H1 (cell line): ENCODE data around the gene L3MBTL1. TPM values are rescaled to one million over a fixed set of nuclear protein-coding genes. Genes with fewer than 3 reads are reported as not detected.

Experiments
- CTCF ChIA-PET: fragments of 300-600 bp; sonication (Branson Sonifier 250); formaldehyde crosslinking; loops from one replicate; lab custom pipeline; 2021; ENCODE audit not compliant: partially characterized antibody; lab: Charles Lee
- POLR2A ChIA-PET: fragments of 300-600 bp; sonication (Branson Sonifier 250); formaldehyde crosslinking; loops from one replicate; lab custom pipeline; 2021; ENCODE audit warnings: inconsistent platforms; ENCODE audit not compliant: partially characterized antibody; lab: Charles Lee
- DNase-seq, 2 experiments: peaks; one replicate each; pipeline versions ENCODE4 v3.0.0 to v3.0.0-alpha.2; 2010 to 2022; ENCODE audit warnings: low spot score in 2 of 2, low read depth in 1 of 2, mixed read lengths in 1 of 2
- FAIRE-seq: peaks from 2 replicates; lab custom pipeline; 2011; peaks lifted over from hg19 to GRCh38; lab: Jason Lieb, UNC
- H2AFZ ChIP-seq: 2 replicates; pipeline ENCODE4 v1.8.1; 2012; ENCODE audit warnings: low read length, inconsistent platforms
- H2AK5ac ChIP-seq: 2 replicates; pipeline ENCODE4 v1.6.1; 2013; ENCODE audit warnings: low read depth, low read length
- H2BK120ac ChIP-seq: replicated peaks from 2 replicates; pipeline ENCODE3; 2013; ENCODE audit warnings: low read depth, low read length, inconsistent platforms
- H2BK12ac ChIP-seq: 2 replicates; pipeline ENCODE4 v1.6.1; 2013; ENCODE audit warnings: low read depth, low read length
- H2BK15ac ChIP-seq: 2 replicates; pipeline ENCODE4 v1.6.1; 2013; ENCODE audit warnings: low read length
- H2BK20ac ChIP-seq: 2 replicates; pipeline ENCODE4 v1.6.1; 2013; ENCODE audit warnings: low read length
- H2BK5ac ChIP-seq: 2 replicates; pipeline ENCODE4 v1.6.1; 2013; ENCODE audit warnings: low read depth, low read length
- H3K14ac ChIP-seq: 2 replicates; pipeline ENCODE4 v1.6.1; 2013; ENCODE audit warnings: inconsistent platforms; ENCODE audit not compliant: insufficient read length
- H3K18ac ChIP-seq: 2 replicates; pipeline ENCODE4 v1.6.1; 2013; ENCODE audit warnings: low read length; ENCODE audit errors: extremely low read depth
- H3K23ac ChIP-seq: 2 replicates; pipeline ENCODE4 v1.6.1; 2013; ENCODE audit warnings: inconsistent platforms; ENCODE audit not compliant: insufficient read length
- H3K23me2 ChIP-seq: 2 replicates; pipeline ENCODE4 v1.6.1; 2013; ENCODE audit warnings: low read depth, low read length
- H3K27ac ChIP-seq: 2 replicates; pipeline ENCODE4 v1.6.1; 2011; ENCODE audit warnings: low read depth, low read length, inconsistent platforms
- H3K27me3 ChIP-seq, 4 experiments: replicated peaks in 1 of 4; 1 replicate in 1 of 4; 2 replicates in 3 of 4; pipeline versions ENCODE4 v1.6.1 to v1.8.1; 2011 to 2013; ENCODE audit warnings: low read length in 3 of 4, mild to moderate bottlenecking in 3 of 4, inconsistent platforms in 2 of 4, mixed read lengths in 2 of 4, moderate library complexity in 1 of 4; ENCODE audit not compliant: control insufficient read depth in 3 of 4, insufficient read depth in 3 of 4; ENCODE audit errors: extremely low read depth in 1 of 4
- H3K36me3 ChIP-seq, 4 experiments: 2 replicates each; pipeline versions ENCODE4 v1.6.1 to v1.8.1; 2011 to 2013; ENCODE audit warnings: mild to moderate bottlenecking in 4 of 4, low read length in 3 of 4, moderate library complexity in 2 of 4, control low read depth in 1 of 4, inconsistent platforms in 1 of 4; ENCODE audit not compliant: insufficient read depth in 4 of 4, control insufficient read depth in 2 of 4
- H3K4ac ChIP-seq: replicated peaks from 2 replicates; pipeline ENCODE3; 2013; ENCODE audit warnings: low read length, low read depth, mixed read lengths, inconsistent platforms; ENCODE audit not compliant: insufficient read length
- H3K4me1 ChIP-seq, 4 experiments: replicated peaks in 1 of 4; 1 replicate in 1 of 4; 2 replicates in 3 of 4; pipeline versions ENCODE4 v1.6.1 to v1.8.1; 2011 to 2013; ENCODE audit warnings: low read length in 3 of 4, inconsistent platforms in 2 of 4, mixed read lengths in 1 of 4; ENCODE audit not compliant: insufficient read depth in 4 of 4, control insufficient read depth in 3 of 4
- H3K4me2 ChIP-seq, 2 experiments: 2 replicates each; pipeline versions ENCODE4 v1.6.1 to v1.8.1; 2011 to 2013; ENCODE audit warnings: low read depth in 2 of 2, low read length in 2 of 2, control low read depth in 1 of 2, inconsistent platforms in 1 of 2, mild to moderate bottlenecking in 1 of 2; ENCODE audit not compliant: insufficient read depth in 1 of 2
- H3K4me3 ChIP-seq, 4 experiments: fragments of 200-600, 300-600 bp in 1 of 4; sonication (generic), shearing (Covaris generic), sonication (Bioruptor Twin) in 1 of 4; 2 replicates each; pipeline versions ENCODE4 v1.5.1 to v1.8.1; 2011 to 2016; ENCODE audit warnings: low read length in 4 of 4, low read depth in 3 of 4, control low read depth in 2 of 4, inconsistent platforms in 2 of 4, mild to moderate bottlenecking in 2 of 4, mixed read lengths in 1 of 4, moderate library complexity in 1 of 4; ENCODE audit not compliant: insufficient read depth in 2 of 4; ENCODE audit errors: extremely low read depth in 1 of 4
- H3K56ac ChIP-seq: replicated peaks from 2 replicates; pipeline ENCODE3; 2013; ENCODE audit warnings: low read depth, mild to moderate bottlenecking, mixed read lengths, low read length, inconsistent platforms; ENCODE audit not compliant: insufficient read length
- H3K79me1 ChIP-seq: 2 replicates; pipeline ENCODE4 v1.6.1; 2013; ENCODE audit warnings: low read depth, low read length, control low read depth
- H3K79me2 ChIP-seq, 2 experiments: 2 replicates each; pipeline versions ENCODE4 v1.6.1 to v1.8.1; 2012 to 2013; ENCODE audit warnings: low read length in 2 of 2, mild to moderate bottlenecking in 2 of 2, inconsistent platforms in 1 of 2; ENCODE audit not compliant: insufficient read depth in 2 of 2, control insufficient read depth in 1 of 2
- H3K9ac ChIP-seq, 4 experiments: replicated peaks in 1 of 4; 1 replicate in 1 of 4; 2 replicates in 3 of 4; pipeline versions ENCODE4 v1.6.1 to v1.8.1; 2011 to 2013; ENCODE audit warnings: low read depth in 3 of 4, low read length in 3 of 4, control low read depth in 2 of 4, mild to moderate bottlenecking in 2 of 4, moderate library complexity in 2 of 4, inconsistent platforms in 1 of 4; ENCODE audit errors: extremely low read depth in 1 of 4
- H3K9me3 ChIP-seq, 2 experiments: 2 replicates each; pipeline versions ENCODE4 v1.6.1 to v1.8.1; 2012 to 2013; ENCODE audit warnings: mild to moderate bottlenecking in 2 of 2, moderate library complexity in 2 of 2, control low read depth in 1 of 2, inconsistent platforms in 1 of 2, low read depth in 1 of 2, low read length in 1 of 2, mixed read lengths in 1 of 2; ENCODE audit not compliant: insufficient read depth in 2 of 2
- H4K20me1 ChIP-seq, 2 experiments: replicated peaks in 1 of 2; 2 replicates each; pipeline versions ENCODE3 to v1.8.1; 2011 to 2013; ENCODE audit warnings: inconsistent platforms in 2 of 2, low read length in 2 of 2, mild to moderate bottlenecking in 1 of 2; ENCODE audit not compliant: insufficient read depth in 2 of 2, control insufficient read depth in 1 of 2
- H4K5ac ChIP-seq: 2 replicates; pipeline ENCODE4 v1.6.1; 2013; ENCODE audit warnings: low read length, low read depth, mixed read lengths, inconsistent platforms; ENCODE audit not compliant: insufficient read length
- H4K8ac ChIP-seq: 2 replicates; pipeline ENCODE4 v1.8.0; 2013; ENCODE audit warnings: mild to moderate bottlenecking, moderate library complexity, low read length, inconsistent platforms; ENCODE audit not compliant: insufficient read depth; ENCODE audit errors: extremely low read depth
- H4K91ac ChIP-seq: replicated peaks from 2 replicates; pipeline ENCODE3; 2013; ENCODE audit warnings: low read length, mixed read lengths, inconsistent platforms; ENCODE audit not compliant: insufficient read length
- BACH1 ChIP-seq: IDR thresholded peaks from 2 replicates; pipeline ENCODE4 v1.6.1; 2012; ENCODE audit warnings: low read length, improper control_type of control experiment
- CBX8 ChIP-seq: fragments of 300-800, 300-1000 bp; sonication (generic); IDR thresholded peaks from 2 replicates; pipeline ENCODE4 v1.7.1; 2016; ENCODE audit warnings: low read depth, low read length, borderline replicate concordance
- CTBP2 ChIP-seq: IDR thresholded peaks from 2 replicates; pipeline ENCODE4 v1.7.0; 2011; ENCODE audit warnings: borderline replicate concordance, mild to moderate bottlenecking, moderate library complexity, mixed read lengths, low read length; ENCODE audit not compliant: insufficient read depth, insufficient read length
- EZH2 ChIP-seq: fragments of 200-600 bp; sonication (generic); IDR thresholded peaks from 2 replicates; pipeline ENCODE4 v1.7.1; 2012; ENCODE audit warnings: low read depth, mild to moderate bottlenecking, moderate library complexity, low read length, inconsistent platforms; ENCODE audit not compliant: severe bottlenecking
- FOSL1 ChIP-seq: IDR thresholded peaks from 2 replicates; pipeline ENCODE4 v1.6.1; 2011; ENCODE audit warnings: mild to moderate bottlenecking, low read depth, low read length, moderate library complexity; ENCODE audit not compliant: insufficient read depth
- MAFK ChIP-seq: IDR thresholded peaks from 2 replicates; pipeline ENCODE4 v1.6.1; 2012; ENCODE audit warnings: low read depth, mild to moderate bottlenecking, improper control_type of control experiment, low read length
- PHF8 ChIP-seq: fragments of 200-600 bp; sonication (generic); conservative IDR thresholded peaks from 2 replicates; pipeline ENCODE4 v1.7.1; 2012; ENCODE audit warnings: low read depth, mild to moderate bottlenecking, inconsistent platforms, low read length, moderate library complexity
- SIRT6 ChIP-seq: IDR thresholded peaks from one replicate; pipeline ENCODE4 v1.7.1; 2012; ENCODE audit warnings: low read length, inconsistent platforms
- SIX5 ChIP-seq: IDR thresholded peaks from 2 replicates; pipeline ENCODE4 v1.6.1; 2011; ENCODE audit warnings: mild to moderate bottlenecking, low read depth, low read length
- TEAD4 ChIP-seq: IDR thresholded peaks from 2 replicates; pipeline ENCODE4 v1.6.1; 2012; ENCODE audit warnings: low read depth, low read length, inconsistent platforms, mixed read lengths
- WGBS, 2 experiments: shearing (Covaris generic) in 1 of 2; methylation state at CpG; one replicate each; pipeline versions ENCODE4 v1.1.6 to v1.1.7; 2013 to 2015; ENCODE audit warnings: low lambda C conversion rate in 2 of 2, mixed read lengths in 2 of 2, inconsistent platforms in 1 of 2, low coverage in 1 of 2, missing lambda C conversion rate in 1 of 2; ENCODE audit not compliant: insufficient replicate concordance in 2 of 2, insufficient coverage in 1 of 2, insufficient read length in 1 of 2; ENCODE audit errors: extremely low coverage in 1 of 2, missing lambda C conversion rate in 1 of 2; 5-methylcytosine and 5-hydroxymethylcytosine counted together
- polyA plus RNA-seq, 7 experiments: library from polyadenylated mRNA; depleted of rRNA in 3 of 7; stranded (reverse) in 5 of 7; unstranded in 2 of 7; fragments of >200 nt in 5 of 7; fragments of 200-250 nt in 2 of 7; gene quantifications; 1 replicate in 5 of 7; 2 replicates in 1 of 7; 4 replicates in 1 of 7; pipeline versions ENCODE4 v1.2.1 to v1.2.3, GENCODE V29; 2011 to 2013; ENCODE audit warnings: missing spikeins in 2 of 7, mixed read lengths in 2 of 7
- total RNA-seq: library from RNA; stranded (reverse); fragmentation: NEBNext Ultra II Directional; extraction: Animal tissue kit (Norgen Biotek cat#: 25700); gene quantifications from 2 replicates; pipeline ENCODE4 v1.2.1, GENCODE V29; 2021
- TF ChIP-seq, protein P1 (sequence below): IDR thresholded peaks from 2 replicates; pipeline ENCODE4 v1.6.1; 2012; ENCODE audit warnings: low read length, inconsistent platforms

The L3MBTL1 gene
- total and polyA plus RNA-seq, 2 of the 8 experiments (the other 6 are each of a cell fraction or from before 2014, with no cell fraction given), result 11.9 to 17.0 TPM

DNA sequence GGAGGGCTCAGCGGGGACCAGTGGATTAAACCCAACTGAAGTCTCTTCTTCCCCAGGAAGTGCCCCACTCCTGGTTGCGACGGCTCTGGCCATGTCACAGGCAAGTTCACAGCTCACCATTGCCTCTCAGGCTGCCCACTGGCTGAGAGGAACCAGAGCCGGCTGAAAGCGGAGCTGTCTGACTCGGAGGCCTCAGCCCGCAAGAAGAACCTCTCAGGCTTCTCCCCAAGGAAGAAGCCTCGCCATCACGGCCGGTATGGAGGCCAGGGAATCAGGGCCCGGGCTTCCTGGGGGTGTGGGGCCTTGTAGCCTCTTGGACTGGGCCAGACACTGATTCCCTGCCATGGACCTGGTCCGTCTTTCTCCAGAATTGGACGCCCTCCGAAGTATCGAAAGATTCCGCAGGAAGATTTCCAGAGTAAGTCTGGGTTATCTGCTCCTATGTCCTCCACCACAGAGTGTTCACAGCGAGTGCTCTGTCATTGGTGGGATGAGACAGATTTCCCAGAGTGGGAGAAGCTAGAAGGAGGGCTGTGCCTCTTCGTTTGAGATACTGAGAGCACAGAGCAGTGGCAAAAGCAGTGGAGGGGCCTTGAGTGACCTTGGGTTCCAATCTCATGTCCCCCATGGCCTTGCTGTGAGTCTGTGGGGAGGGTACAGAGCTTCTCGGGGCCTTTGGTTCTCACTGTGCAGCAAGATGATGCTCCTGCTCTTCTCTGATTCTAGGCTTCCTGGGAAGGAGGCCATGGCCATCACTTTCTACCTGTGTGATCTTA lies 28.7 kb downstream of the L3MBTL1 start:
- Histone ChIP-seq H3K4me1 (no peaks in the 10 kb centered on the region), H3K4me2 (no peak overlapping the region), H2BK120ac (no peak overlapping the region), H4K8ac (no peak overlapping the region), H3K56ac (no peak overlapping the region), H3K79me2 (no peaks in the 10 kb centered on the region), H3K79me1 (no peaks in the 10 kb centered on the region), H3K14ac (no peak overlapping the region), H2BK20ac (no peak overlapping the region), H4K91ac (no peak overlapping the region), H3K23ac (no peak overlapping the region), H3K18ac (no peak overlapping the region), H2BK12ac (no peak overlapping the region), H3K9me3 (no peaks in the 10 kb centered on the region), H3K36me3 (peaks cover 0 to 14% (median 5%) of the 10 kb centered on the region in 4 experiments; a peak in 4 of 8 replicates), H3K27ac (no peak overlapping the region), H2AK5ac (no peak overlapping the region), H4K20me1 (peaks cover 3 to 4% of the 10 kb centered on the region in 2 experiments), H2BK5ac (no peak overlapping the region), H2BK15ac (no peak overlapping the region), H3K4me3 (no peak overlapping the region), H3K9ac (no peak overlapping the region), H3K23me2 (no peaks in the 10 kb centered on the region), H2AFZ (no peak overlapping the region), H3K4ac (no peak overlapping the region), H4K5ac (no peak overlapping the region), H3K27me3 (no peaks in the 10 kb centered on the region)
- DNase-seq (no peak), FAIRE-seq (no peak)
- WGBS, 2 experiments, result 83% methylated on average over 19 of the region's 19 CpGs; no CpG with 5 or more reads in 1 of the 2 experiments
- POLR2A ChIA-PET, result interaction anchor here (1.0 to 5.2 kb wide), 4 partner anchors 10 to 125 kb away, joined by 3 to 23 read pairs (median 4); partner anchors contain the start of gene SRSF6
- CTCF ChIA-PET, result interaction anchor here (0.6 to 6.5 kb wide), 16 partner anchors 9 to 558 kb away, joined by 3 to 54 read pairs (median 6); partner anchors contain the start of gene L3MBTL1
- no peak for TF ChIP-seq EZH2
- TF ChIP-seq PHF8, result no peak
- TF ChIP-seq MAFK, result no peak
- no peak for TF ChIP-seq TEAD4
- TF ChIP-seq SIX5, result no peak
- TF ChIP-seq SIRT6, result no peak
- no peak for TF ChIP-seq BACH1
- TF ChIP-seq, protein P1, sequence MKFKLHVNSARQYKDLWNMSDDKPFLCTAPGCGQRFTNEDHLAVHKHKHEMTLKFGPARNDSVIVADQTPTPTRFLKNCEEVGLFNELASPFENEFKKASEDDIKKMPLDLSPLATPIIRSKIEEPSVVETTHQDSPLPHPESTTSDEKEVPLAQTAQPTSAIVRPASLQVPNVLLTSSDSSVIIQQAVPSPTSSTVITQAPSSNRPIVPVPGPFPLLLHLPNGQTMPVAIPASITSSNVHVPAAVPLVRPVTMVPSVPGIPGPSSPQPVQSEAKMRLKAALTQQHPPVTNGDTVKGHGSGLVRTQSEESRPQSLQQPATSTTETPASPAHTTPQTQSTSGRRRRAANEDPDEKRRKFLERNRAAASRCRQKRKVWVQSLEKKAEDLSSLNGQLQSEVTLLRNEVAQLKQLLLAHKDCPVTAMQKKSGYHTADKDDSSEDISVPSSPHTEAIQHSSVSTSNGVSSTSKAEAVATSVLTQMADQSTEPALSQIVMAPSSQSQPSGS, result no peak
- TF ChIP-seq CTBP2, result no peak
- no peak for TF ChIP-seq CBX8
- no peak for TF ChIP-seq FOSL1
